Measurements from ENCODE around the gene HMSD. TPM values are rescaled to one million over a fixed set of nuclear protein-coding genes. Genes with fewer than 3 reads are reported as not detected.

Gene HMSD
- total and polyA plus RNA-seq, 2 experiments from 2014 or later = not detected

DNA sequence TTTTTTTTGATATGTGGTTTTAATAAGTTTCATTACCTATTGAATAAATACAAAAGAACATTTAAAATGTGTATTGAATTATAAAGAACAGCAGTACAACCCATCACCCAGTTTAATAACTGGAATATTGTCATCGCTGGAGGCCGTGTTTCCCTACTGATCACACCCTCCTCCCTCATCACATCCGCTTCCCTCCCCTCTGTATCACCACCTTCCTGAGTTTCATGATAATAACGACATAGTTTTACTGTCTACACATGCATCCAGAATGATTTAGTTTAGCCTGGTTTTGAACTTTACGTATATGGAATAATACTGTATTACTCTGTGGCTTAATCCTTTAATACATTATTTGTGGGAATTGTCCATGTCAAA lies 22.9 kb downstream of the HMSD start:
- H3K4me1 ChIP-seq (ENCODE audit: low read depth) = peaks cover 4% of the 10 kb centered on the region
- no peak overlapping the region for H3K4me3 ChIP-seq
- H3K27ac ChIP-seq = no peak overlapping the region
- peaks cover 14% of the 10 kb centered on the region for H3K27me3 ChIP-seq
- TF ChIP-seq, protein P1, sequence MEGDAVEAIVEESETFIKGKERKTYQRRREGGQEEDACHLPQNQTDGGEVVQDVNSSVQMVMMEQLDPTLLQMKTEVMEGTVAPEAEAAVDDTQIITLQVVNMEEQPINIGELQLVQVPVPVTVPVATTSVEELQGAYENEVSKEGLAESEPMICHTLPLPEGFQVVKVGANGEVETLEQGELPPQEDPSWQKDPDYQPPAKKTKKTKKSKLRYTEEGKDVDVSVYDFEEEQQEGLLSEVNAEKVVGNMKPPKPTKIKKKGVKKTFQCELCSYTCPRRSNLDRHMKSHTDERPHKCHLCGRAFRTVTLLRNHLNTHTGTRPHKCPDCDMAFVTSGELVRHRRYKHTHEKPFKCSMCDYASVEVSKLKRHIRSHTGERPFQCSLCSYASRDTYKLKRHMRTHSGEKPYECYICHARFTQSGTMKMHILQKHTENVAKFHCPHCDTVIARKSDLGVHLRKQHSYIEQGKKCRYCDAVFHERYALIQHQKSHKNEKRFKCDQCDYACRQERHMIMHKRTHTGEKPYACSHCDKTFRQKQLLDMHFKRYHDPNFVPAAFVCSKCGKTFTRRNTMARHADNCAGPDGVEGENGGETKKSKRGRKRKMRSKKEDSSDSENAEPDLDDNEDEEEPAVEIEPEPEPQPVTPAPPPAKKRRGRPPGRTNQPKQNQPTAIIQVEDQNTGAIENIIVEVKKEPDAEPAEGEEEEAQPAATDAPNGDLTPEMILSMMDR (IDR thresholded peaks at IDR 0.05; ENCODE audit: low read depth, low read length) = no peak
- no peaks in the 10 kb centered on the region for H3K36me3 ChIP-seq
- no peak for DNase-seq (ENCODE audit: low read depth in 1 of 2, low spot score in 1 of 2)
- no peaks in the 10 kb centered on the region for H3K9me3 ChIP-seq (ENCODE audit: low read depth)

DNA sequence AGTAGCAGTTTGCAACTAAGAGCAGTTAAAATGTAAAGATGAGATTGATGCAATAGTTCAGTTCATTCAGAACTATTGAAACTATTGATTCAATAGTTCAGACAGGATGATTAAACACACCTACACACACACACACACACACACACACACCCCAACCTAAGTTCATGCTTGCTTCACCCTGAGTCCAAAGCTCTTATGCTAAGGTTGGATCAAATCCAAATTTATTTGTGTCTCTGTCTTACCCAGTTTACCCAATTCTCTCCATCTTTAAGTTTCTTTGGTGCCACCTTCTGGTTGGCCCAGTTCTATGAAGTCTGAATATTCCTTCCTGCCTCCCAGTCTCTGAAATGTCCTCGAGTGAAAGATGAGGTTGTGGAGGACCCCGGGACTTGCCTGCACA lies 25.9 kb downstream of the HMSD start:
- no peaks in the 10 kb centered on the region for H3K27me3 ChIP-seq
- H3K4me3 ChIP-seq = no peak overlapping the region
- H3K4me1 ChIP-seq (ENCODE audit: low read depth) = no peaks in the 10 kb centered on the region
- TF ChIP-seq, protein P1 (IDR thresholded peaks at IDR 0.05; ENCODE audit: low read depth, low read length) = peak; percentile 46
- H3K9me3 ChIP-seq (ENCODE audit: low read depth) = no peaks in the 10 kb centered on the region
- peak in 1 of 2 donors; percentile 56 for DNase-seq (ENCODE audit: low read depth in 1 of 2, low spot score in 1 of 2)
- no peak overlapping the region for H3K27ac ChIP-seq
- no peaks in the 10 kb centered on the region for H3K36me3 ChIP-seq

DNA sequence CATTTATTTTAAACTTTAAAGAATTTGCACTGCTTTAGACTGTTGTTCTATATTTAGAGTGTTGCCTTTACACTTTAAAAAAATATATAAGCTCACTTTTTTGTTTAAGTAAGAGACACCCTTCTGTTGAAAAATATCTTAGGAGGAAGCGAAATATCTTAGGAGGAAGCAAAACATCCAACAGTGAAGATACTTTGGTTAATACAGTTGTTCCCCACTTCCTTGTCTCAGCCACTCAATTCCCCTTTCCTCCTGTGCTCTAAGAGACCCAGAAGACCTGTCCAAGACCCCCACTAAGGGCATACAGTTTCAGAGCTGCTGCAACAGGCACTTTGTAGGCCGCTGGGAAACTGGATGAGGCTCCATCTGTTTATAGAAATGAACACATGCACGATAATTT lies 26.5 kb downstream of the HMSD start:
- TF ChIP-seq, protein P1 (IDR thresholded peaks at IDR 0.05; ENCODE audit: low read depth, low read length) = no peak
- H3K4me3 ChIP-seq = no peak overlapping the region
- H3K36me3 ChIP-seq = no peaks in the 10 kb centered on the region
- H3K9me3 ChIP-seq (ENCODE audit: low read depth) = no peaks in the 10 kb centered on the region
- no peaks in the 10 kb centered on the region for H3K4me1 ChIP-seq (ENCODE audit: low read depth)
- no peak overlapping the region for H3K27ac ChIP-seq
- no peaks in the 10 kb centered on the region for H3K27me3 ChIP-seq
- DNase-seq (ENCODE audit: low read depth in 1 of 2, low spot score in 1 of 2) = no peak

DNA sequence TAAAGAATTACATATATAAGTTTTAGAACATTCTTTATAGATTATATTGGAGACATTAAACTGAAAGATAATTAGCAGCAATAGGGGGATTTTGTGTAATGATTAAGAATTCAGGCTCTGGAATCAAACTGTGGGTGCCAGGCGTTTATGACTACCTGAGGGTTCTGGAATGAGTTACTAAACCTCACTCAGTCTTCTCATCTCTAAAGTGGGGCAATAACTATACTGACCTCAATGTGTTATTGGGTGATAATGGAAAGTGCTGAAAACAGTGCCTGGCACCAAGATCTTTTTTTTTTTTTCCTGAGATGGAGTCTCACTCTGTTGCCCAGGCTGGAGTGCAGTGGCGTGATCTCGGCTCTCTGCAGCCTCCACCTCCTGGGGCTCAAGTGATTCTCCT lies 27.9 kb downstream of the HMSD start:
- TF ChIP-seq, protein P1 (IDR thresholded peaks at IDR 0.05; ENCODE audit: low read depth, low read length) = no peak
- H3K27ac ChIP-seq = no peak overlapping the region
- H3K27me3 ChIP-seq = no peaks in the 10 kb centered on the region
- H3K9me3 ChIP-seq (ENCODE audit: low read depth) = no peaks in the 10 kb centered on the region
- no peaks in the 10 kb centered on the region for H3K36me3 ChIP-seq
- no peak for DNase-seq (ENCODE audit: low read depth in 1 of 2, low spot score in 1 of 2)
- H3K4me3 ChIP-seq = no peak overlapping the region
- H3K4me1 ChIP-seq (ENCODE audit: low read depth) = no peaks in the 10 kb centered on the region

DNA sequence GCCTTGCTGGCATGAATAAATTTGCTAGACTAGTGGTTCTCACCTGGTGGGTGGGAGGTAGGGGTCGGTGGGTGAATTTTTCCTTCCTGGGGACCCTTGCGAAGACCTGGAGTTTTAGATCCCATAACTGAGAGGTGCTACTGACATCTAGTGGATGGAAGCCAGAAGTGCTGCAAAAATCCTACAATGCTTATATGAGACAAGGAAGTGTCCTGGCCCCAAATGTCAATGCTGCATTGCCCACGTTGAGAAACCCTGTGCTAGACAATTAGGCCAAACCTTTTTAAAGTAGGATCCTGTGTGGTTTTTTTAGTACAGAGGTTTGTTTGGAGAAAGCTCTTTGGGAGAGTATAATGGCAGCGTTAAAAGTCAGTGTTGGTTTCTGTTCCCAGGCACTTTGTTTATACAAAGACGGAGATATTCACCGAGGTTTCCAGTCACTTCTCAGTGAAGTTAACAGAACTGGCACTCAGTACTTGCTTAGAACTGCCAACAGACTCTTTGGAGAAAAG lies 30.4 kb downstream of the HMSD start:
- no peak overlapping the region for H3K4me3 ChIP-seq

More for the DNA sequence above, 30.4 kb downstream of the HMSD start:
- Histone ChIP-seq H3K27me3 (no peaks in the 10 kb centered on the region), H3K27ac (no peak overlapping the region), H3K36me3 (no peaks in the 10 kb centered on the region), H3K9me3 (ENCODE audit: low read depth) (no peaks in the 10 kb centered on the region), H3K4me1 (ENCODE audit: low read depth) (no peaks in the 10 kb centered on the region)
- DNase-seq (ENCODE audit: low read depth in 1 of 2, low spot score in 1 of 2) = peak; percentile 78 to 80
- TF ChIP-seq, protein P1 (IDR thresholded peaks at IDR 0.05; ENCODE audit: low read depth, low read length) = peak; percentile 95

Measured in cardiac muscle cell (in vitro differentiated cells and primary cell).